Left ventricle myocardium inferior (tissue), 1 donor: ENCODE results near the gene ATP5ME. TPM values are rescaled to one million over a fixed set of nuclear protein-coding genes. Genes with fewer than 3 reads are reported as not detected.
"Not testable (repeated sequence)": the region's sequence is repeated elsewhere in the genome, so short reads cannot be mapped to it uniquely, and the experiment has no call there.

Experiments
- DNase-seq: peaks from one replicate; pipeline ENCODE4 v3.0.0-alpha.2; 2020
- H3K27ac ChIP-seq: fragments of 200-600 bp; replicated peaks from 2 replicates; pipeline ENCODE4 v1.8.0; 2021
- H3K27me3 ChIP-seq: fragments of 200-600 bp; 2 replicates; pipeline ENCODE4 v1.8.0; 2021; ENCODE audit warnings: low read depth
- H3K36me3 ChIP-seq: fragments of 200-600 bp; 2 replicates; pipeline ENCODE4 v1.8.0; 2021
- H3K4me1 ChIP-seq: fragments of 200-600 bp; 2 replicates; pipeline ENCODE4 v1.8.0; 2021
- H3K4me3 ChIP-seq: fragments of 200-600 bp; 2 replicates; pipeline ENCODE4 v1.8.0; 2021; ENCODE audit warnings: mild to moderate bottlenecking, moderate library complexity
- H3K9me3 ChIP-seq: fragments of 200-600 bp; replicated peaks from 2 replicates; pipeline ENCODE4 v1.8.0; 2021
- CTCF ChIP-seq: fragments of 200-600 bp; IDR thresholded peaks from 2 replicates; pipeline ENCODE4 v1.8.0; 2021; ENCODE audit warnings: antibody characterized with exemption, mild to moderate bottlenecking, borderline replicate concordance
- intact Hi-C: fragments of 100-400 bp; cut with micrococcal nuclease; formaldehyde crosslinking; loops from one replicate; pipeline ENCODE4 v1.11.0; 2022
- total RNA-seq: library from RNA; stranded (reverse); fragmentation: NEBNext Ultra II Directional; extraction: Animal tissue kit (Norgen Biotek cat#: 25700); gene quantifications from one replicate; pipeline ENCODE4 v1.2.1, GENCODE V29; 2021
- donor health status: DM: no; HTN: yes; CAD: no; lungs with severe emphysema.

Gene ATP5ME
- total RNA-seq, 1 donor from 2014 or later = 914 TPM

GRCh38 chr4:704198-704891 lies 30.3 kb upstream of the ATP5ME start:
- intact Hi-C loops = no loop called here
- Histone ChIP-seq H3K27me3 (no peaks in the 10 kb centered on the region), H3K27ac (no peak overlapping the region), H3K4me3 (no peak overlapping the region), H3K36me3 (no peaks in the 10 kb centered on the region), H3K4me1 (peaks cover 31% of the 10 kb centered on the region), H3K9me3 (no peaks in the 10 kb centered on the region)
- TF ChIP-seq CTCF = no peak
- no peak for DNase-seq

GRCh38 chr4:703336-704197 lies 29.5 kb upstream of the ATP5ME start:
- H3K9me3 ChIP-seq = no peaks in the 10 kb centered on the region
- H3K36me3 ChIP-seq = no peaks in the 10 kb centered on the region
- H3K4me1 ChIP-seq = peaks cover 23% of the 10 kb centered on the region
- no peak for DNase-seq
- H3K27ac ChIP-seq = no peak overlapping the region
- intact Hi-C loops = no loop called here
- H3K27me3 ChIP-seq = no peaks in the 10 kb centered on the region
- no peak for TF ChIP-seq CTCF
- no peak overlapping the region for H3K4me3 ChIP-seq

DNA sequence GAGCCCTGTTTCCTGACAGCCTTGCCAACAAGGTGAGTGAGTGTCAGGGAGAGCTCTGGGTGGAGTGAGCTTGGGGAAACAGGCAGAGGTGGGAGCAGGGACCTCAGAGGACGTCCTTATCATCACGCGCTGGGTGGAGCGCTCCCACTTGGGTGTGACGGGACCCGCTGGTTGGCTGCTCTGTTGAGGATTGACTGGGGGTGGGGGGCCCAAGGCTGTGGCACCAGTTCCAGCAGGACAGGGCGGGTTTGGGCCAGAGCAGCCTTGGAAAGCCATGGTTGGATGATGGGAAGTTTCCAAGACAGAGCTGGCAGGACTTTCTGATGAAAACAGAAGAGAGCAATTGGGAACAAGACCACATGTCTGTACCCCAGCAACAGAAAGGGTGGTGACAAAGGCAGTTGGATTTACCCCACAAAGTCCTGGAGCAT lies 28.6 kb upstream of the ATP5ME start:
- no peak overlapping the region for H3K4me3 ChIP-seq
- H3K36me3 ChIP-seq = no peaks in the 10 kb centered on the region
- no peaks in the 10 kb centered on the region for H3K27me3 ChIP-seq
- no peaks in the 10 kb centered on the region for H3K9me3 ChIP-seq
- no peak overlapping the region for H3K27ac ChIP-seq
- intact Hi-C loops = no loop called here
- peaks cover 16% of the 10 kb centered on the region for H3K4me1 ChIP-seq
- no peak for TF ChIP-seq CTCF
- no peak for DNase-seq

DNA sequence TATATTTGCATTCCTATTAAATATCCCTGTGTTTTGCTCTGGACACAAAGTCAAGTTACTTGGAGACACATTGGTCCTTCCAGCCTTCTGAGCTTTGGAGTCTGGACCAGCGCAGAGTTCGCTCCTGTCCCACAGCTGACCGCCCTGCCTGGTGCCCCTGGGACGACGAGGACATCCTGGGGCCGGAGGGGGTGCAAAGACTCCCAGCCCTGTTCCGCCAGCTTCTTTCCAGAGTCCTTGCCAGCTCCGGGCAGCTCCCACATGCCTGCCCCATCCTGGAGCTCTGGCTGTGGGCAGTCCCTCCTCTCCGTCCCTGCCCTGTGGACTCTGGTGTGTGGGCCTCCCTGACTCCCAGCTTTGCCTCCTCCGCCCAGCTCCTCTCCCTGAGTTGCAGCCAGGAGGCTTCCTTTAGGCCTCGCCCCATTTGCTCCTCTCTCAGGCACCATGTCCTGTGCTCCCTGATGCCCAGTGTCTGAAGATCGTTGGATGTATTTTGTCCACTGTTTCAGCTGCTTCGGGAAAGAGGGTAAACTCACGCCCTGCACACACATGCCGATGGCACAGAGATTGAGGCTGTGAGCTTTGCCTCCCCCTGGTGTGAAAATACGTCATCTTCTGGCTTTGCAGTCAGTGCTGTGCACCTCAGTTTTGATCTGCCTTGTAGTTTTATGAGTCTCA lies 26.6 kb upstream of the ATP5ME start:
- TF ChIP-seq CTCF = no peak
- Histone ChIP-seq H3K27ac (no peak overlapping the region), H3K27me3 (peaks cover under 1% of the 10 kb centered on the region), H3K36me3 (no peaks in the 10 kb centered on the region), H3K4me3 (no peak overlapping the region), H3K9me3 (no peaks in the 10 kb centered on the region), H3K4me1 (peaks cover 4% of the 10 kb centered on the region)
- no peak for DNase-seq
- intact Hi-C loops = no loop called here

GRCh38 chr4:699816-700580 lies 25.9 kb upstream of the ATP5ME start:
- Histone ChIP-seq H3K36me3 (no peaks in the 10 kb centered on the region), H3K9me3 (no peaks in the 10 kb centered on the region), H3K4me3 (no peak overlapping the region), H3K27me3 (peaks cover 8% of the 10 kb centered on the region), H3K27ac (no peak overlapping the region), H3K4me1 (no peaks in the 10 kb centered on the region)
- no peak for DNase-seq
- TF ChIP-seq CTCF = no peak
- intact Hi-C loops = no loop called here

DNA sequence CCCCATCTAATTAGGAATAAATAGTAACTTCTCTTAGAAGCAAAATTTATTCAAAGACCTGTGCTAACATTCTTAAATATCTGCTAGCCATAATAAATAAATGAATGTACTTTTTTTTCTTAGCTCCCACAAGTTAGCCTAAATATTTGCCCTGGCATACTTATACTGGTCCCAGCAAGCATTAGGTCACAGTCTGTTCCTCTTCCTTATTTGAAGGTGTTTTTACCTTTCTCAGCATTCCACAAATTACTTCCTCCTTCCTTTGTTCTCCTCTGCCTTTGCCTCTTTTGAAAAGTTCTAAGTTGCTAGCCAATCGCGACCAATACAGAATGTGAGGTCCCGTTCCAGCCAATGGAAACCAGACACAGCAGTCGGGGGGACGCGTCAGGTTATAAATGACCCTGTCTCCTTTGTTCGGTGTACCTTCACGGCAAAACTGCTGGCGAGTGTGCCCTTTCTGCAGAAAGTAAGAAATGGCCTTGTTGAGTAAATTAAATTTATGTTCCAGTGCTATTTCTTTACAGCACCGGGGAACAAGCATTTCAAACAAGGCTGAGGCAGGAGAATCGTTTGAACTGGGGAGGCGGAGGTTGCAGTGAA lies 20.4 kb upstream of the ATP5ME start:
- H3K9me3 ChIP-seq, intact Hi-C loops, DNase-seq, H3K27ac ChIP-seq, H3K36me3 ChIP-seq, H3K4me3 ChIP-seq, H3K4me1 ChIP-seq: not testable (repeated sequence)
- H3K27me3 ChIP-seq = peaks cover 24% of the 10 kb centered on the region
